ENCODE data around the gene TLE6.

DNA sequence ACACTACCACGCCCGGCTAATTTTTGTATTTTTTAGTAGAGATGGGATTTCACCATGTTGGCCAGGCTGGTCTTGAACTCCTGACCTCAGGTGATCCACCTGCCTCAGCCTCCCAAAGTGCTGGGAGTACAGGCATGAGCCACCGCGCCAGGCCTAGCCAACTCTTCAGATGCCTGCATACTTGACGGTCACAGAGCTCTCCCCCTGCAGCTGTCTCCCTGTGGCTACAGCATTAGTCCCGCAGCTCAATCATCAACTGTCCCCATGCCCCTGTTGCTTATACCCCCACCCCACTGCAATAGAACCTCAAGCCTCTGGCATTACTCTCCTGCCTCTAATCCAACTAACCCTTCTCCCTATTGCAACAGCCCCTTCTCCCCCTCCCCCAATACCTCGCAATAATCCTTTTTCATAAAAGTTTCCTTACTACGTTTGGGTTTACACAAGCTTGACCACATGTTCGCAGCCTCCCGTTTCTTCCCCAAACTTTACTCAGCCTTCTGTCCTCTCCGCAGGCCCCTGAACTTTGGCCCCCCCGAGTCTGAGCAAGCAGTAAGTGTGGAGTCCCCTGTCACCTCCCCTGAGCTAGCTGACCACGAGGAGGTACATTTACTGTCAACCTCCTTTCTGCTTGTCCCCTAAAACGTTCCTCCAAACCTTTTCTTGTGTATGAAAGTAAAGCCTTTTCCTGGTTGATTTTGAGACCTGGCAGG is 34.3 kb upstream of the TLE6 start:
- no peak for TF ChIP-seq CEBPB (IDR thresholded peaks at IDR 0.05)
- no peak for TF ChIP-seq RAD21 (conservative IDR thresholded peaks at IDR 0.05 in 1 of 2, IDR thresholded peaks at IDR 0.05 in 1 of 2)
- TF ChIP-seq, protein P1, sequence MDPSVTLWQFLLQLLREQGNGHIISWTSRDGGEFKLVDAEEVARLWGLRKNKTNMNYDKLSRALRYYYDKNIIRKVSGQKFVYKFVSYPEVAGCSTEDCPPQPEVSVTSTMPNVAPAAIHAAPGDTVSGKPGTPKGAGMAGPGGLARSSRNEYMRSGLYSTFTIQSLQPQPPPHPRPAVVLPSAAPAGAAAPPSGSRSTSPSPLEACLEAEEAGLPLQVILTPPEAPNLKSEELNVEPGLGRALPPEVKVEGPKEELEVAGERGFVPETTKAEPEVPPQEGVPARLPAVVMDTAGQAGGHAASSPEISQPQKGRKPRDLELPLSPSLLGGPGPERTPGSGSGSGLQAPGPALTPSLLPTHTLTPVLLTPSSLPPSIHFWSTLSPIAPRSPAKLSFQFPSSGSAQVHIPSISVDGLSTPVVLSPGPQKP (IDR thresholded peaks at IDR 0.05; ENCODE audit: low read depth, low read length), result no peak
- TF ChIP-seq CBX8 (IDR thresholded peaks at IDR 0.05), result no peak
- no peak for TF ChIP-seq CTCF (IDR thresholded peaks at IDR 0.05)
- TF ChIP-seq POLR2A (IDR thresholded peaks at IDR 0.05; ENCODE audit: low read length), result no peak
- no peak for TF ChIP-seq SMC3 (IDR thresholded peaks at IDR 0.05)
- TF ChIP-seq MYC (IDR thresholded peaks at IDR 0.05; ENCODE audit: borderline replicate concordance, low read length), result no peak
- no peak for TF ChIP-seq CHD2 (IDR thresholded peaks at IDR 0.05; ENCODE audit: low read length, partially characterized antibody)
